ENCODE measurements around the gene MACROD2.
"Not testable (repeated sequence)": the region's sequence is repeated elsewhere in the genome, so short reads cannot be mapped to it uniquely, and the experiment has no call there.

The MACROD2 gene

DNA sequence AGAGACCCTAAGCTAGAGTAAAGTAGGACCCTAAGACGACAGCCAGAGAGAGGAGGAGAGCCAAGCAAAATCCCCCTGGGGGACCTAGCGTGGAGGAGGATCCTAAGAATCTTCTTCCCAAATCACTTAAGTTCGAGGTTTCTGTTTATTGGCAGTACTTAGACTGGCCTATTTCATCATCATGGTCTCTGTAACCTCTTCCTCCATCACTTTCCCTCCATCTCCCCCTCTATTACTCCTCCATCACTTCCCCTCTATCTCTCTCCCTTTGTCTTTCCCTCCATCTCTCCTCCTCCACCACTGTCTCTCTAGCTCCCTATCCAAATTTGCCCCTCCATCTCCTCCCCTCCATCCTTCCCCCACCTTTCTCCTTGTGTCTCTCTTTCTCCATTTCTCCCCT is 1175.7 kb downstream of the MACROD2 start:
- in situ Hi-C loops (cut with HindIII; ENCODE audit: low pct_ligation_motif_present, low pct_unique_long_range_greater_than_20kb, low sequenced_read_pairs): no loop called here

GRCh38 chr20:15176929-15177328 is 1181.6 kb downstream of the MACROD2 start:
- in situ Hi-C loops (cut with HindIII; ENCODE audit: low pct_ligation_motif_present, low pct_unique_long_range_greater_than_20kb, low sequenced_read_pairs): no loop called here
- no peak for DNase-seq

More for the DNA sequence above, 1175.7 kb downstream of the MACROD2 start:
- no peak for DNase-seq

DNA sequence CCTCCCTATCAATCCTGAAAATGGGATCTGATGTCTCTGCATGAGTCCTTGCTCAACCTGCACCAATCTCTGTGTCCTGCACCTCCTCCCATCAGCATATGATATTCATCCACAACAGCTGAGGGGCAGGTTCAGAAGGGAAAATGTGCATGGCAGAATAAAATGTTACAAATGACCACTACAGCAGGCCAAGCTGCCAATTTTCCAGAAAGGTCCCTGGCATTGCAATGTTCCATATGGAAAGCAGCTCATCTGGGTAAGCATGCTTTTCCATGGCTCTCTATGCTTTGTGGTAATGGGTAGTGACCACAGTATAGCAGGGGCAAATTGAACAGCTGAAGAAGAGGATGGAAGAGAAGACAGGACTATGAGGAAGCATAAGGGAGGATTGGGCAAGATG is 1183.3 kb downstream of the MACROD2 start:
- in situ Hi-C loops (cut with HindIII; ENCODE audit: low pct_ligation_motif_present, low pct_unique_long_range_greater_than_20kb, low sequenced_read_pairs): no loop called here
- no peak for DNase-seq

GRCh38 chr20:15179381-15179780 is 1184.1 kb downstream of the MACROD2 start:
- DNase-seq: no peak
- in situ Hi-C loops (cut with HindIII; ENCODE audit: low pct_ligation_motif_present, low pct_unique_long_range_greater_than_20kb, low sequenced_read_pairs): no loop called here

DNA sequence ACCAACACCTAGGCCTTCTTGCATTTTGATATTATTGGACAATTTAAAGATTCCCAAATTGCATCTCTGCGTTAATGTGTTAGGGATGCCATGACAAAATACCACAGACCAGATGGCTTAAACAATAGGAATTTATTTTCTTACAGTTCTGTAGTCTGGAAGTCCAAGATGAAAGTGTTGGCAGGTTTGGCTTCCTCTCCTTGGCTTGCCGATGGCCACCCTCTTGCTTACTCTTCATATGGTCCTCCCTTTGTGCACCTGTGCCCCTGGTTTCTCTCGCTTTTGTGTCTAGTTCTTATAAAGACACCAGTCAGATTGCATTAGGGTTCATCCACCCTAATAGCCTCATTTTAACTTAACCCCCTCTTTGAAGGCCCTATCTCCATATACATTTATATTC is 1184.5 kb downstream of the MACROD2 start:
- no peak for DNase-seq
- in situ Hi-C loops (cut with HindIII; ENCODE audit: low pct_ligation_motif_present, low pct_unique_long_range_greater_than_20kb, low sequenced_read_pairs): no loop called here

DNA sequence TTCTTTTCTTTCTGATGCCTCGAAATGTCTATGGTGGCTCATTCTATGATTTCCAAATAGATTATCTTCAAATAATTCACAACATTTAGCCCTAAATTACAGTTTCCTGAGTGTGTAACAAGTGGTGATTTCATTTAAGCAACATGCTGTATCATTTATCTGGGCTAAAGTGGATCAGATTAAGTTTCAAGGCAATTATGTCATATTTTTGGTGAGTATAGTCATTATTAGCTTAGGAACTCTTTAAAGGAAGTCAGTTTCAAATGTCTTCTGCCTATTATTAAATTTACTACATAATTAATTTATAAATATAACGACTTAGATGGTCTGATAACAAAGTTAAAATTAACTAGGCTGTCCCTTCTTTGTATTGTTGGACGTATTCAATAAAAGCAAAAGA is 1190.0 kb downstream of the MACROD2 start:
- DNase-seq: no peak
- in situ Hi-C loops (cut with HindIII; ENCODE audit: low pct_ligation_motif_present, low pct_unique_long_range_greater_than_20kb, low sequenced_read_pairs): no loop called here

DNA sequence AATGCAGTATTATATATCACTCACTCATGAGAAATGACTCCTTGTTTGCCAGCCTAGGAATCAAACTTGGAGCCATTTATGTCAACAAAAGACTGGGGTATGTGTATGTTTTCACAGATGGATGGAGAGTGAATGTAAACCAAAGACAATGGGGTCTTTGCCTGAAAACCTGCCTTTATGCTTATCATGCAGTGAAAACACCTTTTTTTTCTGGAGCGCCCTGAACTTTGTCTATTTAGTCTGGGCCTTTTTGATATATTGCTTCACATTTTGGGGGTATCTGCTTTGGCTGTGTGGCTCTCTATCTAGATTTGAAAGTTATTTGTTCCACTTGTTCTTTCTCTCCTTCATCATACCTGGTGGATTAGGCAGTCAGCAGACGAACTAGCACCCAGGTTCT is 1190.6 kb downstream of the MACROD2 start:
- DNase-seq: no peak
- in situ Hi-C loops (cut with HindIII; ENCODE audit: low pct_ligation_motif_present, low pct_unique_long_range_greater_than_20kb, low sequenced_read_pairs): no loop called here

DNA sequence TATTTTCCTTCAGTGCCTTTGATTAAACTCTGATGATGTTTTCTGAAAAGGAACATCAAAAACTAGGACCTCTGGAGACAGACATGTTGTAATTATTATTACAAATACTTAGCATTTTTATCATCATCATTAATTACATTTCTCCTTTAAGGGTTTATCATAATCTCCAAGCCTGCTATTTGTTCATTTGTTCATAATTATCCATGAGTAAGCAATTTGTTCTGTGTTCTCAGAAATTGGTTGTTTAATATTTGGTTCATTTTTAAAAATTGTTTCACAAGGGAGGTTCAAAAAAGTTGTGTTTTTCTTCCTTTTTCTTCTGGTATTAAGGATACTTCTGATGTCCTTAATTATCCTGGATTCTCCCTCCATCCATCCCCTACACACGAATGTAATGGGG is 1192.3 kb downstream of the MACROD2 start:
- in situ Hi-C loops (cut with HindIII; ENCODE audit: low pct_ligation_motif_present, low pct_unique_long_range_greater_than_20kb, low sequenced_read_pairs): no loop called here
- no peak for DNase-seq

DNA sequence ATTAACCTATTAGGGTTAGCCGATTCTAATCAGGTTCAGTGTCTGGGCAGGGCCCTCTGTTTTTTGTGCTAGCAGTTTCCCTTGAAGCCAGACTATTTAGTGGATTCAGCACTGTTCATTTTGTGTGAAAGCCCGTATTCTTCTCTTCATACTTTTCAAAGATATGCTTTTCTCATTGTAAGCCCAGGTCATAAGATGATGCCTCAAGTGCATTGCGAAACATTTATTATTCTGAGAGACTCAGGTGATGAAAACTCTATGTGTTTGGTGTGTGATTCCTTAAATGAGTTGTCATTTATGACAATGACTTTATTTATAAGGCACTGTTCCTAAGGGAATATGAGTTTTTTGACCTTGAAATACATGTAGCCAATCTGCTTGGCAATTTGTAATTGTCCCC is 1193.1 kb downstream of the MACROD2 start:
- DNase-seq: no peak
- in situ Hi-C loops (cut with HindIII; ENCODE audit: low pct_ligation_motif_present, low pct_unique_long_range_greater_than_20kb, low sequenced_read_pairs): no loop called here

DNA sequence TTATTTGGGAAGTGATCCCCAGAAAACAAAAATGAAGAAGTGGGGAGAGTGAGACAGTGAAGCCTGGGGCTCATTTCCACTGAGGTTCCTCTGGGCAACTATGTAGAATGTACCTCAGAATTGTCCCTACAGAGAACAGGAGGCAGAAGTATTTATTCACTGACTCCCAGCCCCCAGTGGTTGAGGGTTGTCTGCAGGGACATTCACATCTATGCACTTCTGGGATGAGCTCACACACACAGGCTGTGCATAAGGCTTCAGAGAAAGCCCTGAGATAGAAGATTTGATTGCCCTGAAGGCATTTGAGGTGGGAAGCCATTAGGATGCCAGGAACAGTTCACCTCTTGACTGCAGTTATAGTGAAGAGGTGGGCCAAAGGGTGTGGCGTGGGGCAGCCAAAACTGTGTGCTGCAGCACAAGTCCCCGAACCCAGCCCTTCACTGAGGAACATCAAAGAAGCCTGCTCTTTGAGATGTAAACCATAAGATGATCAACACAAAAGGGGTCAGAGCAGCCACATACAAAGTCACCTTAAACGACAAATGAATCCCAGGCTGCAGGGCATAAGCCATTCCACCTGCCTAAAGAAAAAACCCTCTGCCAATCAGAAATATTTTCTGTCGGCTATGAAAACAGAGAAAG is 1195.9 kb downstream of the MACROD2 start:
- DNase-seq: no peak
- in situ Hi-C loops (cut with HindIII; ENCODE audit: low pct_ligation_motif_present, low pct_unique_long_range_greater_than_20kb, low sequenced_read_pairs): no loop called here

DNA sequence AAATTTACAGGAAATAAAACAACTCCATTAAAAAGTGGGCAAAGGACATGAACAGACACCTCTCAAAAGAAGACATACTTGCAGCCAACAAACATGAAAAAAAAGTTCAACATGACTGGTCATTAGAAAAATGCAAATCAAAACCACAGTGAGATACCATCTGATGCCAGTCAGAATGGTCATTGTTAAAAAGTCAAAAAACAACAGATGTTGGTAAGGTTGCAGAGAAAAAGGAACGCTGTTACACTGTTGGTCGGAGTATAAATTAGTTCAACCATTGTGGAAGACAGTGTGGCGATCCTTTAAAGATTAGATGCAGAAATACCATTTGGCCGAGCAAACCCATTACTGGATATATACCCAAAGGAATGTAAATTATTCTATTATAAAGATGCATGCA is 1200.1 kb downstream of the MACROD2 start:
- DNase-seq: no peak
- in situ Hi-C loops (cut with HindIII; ENCODE audit: low pct_ligation_motif_present, low pct_unique_long_range_greater_than_20kb, low sequenced_read_pairs): no loop called here

DNA sequence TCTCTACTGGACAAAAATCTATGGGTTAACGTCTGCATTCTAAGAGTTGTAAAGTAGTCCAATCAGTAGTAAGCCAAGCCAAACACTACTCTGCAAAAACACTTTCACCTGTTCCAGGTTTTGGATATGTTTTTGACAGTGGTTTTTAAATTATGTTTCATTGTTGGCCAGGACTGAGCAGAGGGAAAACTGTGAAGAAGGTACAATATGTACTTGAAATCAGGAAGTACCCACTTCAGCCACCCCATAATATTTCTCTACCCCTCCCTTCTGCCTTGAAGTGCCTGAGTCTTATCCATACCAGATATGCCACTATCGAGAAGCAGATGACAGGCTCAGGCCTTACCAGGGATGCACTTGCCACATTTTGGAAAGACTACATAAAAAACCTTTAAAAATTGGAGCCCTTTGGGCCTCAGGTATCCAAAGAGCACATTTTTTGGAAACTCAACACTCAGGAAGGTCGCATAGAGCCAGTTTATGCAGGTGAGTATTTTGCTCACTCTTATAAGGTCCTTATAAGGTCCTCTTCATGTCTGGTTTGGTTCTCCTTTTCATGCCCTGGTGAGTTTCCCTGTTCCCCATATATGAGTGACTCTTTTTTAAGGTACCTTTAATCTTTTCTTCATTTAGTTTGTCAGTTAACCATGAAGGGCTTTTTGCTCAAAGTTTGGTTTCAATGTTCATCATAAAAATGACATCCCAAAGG is 1201.4 kb downstream of the MACROD2 start:
- in situ Hi-C loops (cut with HindIII; ENCODE audit: low pct_ligation_motif_present, low pct_unique_long_range_greater_than_20kb, low sequenced_read_pairs): no loop called here

DNA sequence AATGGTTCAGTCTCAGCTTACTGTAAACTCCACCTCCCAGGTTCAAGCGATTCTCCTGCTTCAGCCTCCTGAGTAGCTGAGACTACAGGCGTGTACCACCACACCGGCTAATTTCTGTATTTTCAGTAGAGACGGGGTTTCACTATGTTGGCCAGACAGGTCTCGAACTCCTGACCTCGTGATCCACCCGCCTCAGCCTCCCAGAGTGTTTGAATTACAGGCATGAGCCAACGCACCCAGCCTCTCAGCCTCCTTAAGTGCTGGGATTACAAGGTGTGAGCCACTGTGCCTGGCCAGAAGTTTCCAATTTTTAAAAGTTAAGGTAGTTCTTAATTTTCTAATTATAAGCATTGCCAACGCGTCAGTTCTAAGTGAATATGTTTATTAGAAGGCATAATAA is 1202.7 kb downstream of the MACROD2 start:
- in situ Hi-C loops (cut with HindIII; ENCODE audit: low pct_ligation_motif_present, low pct_unique_long_range_greater_than_20kb, low sequenced_read_pairs); DNase-seq: not testable (repeated sequence)

More for the DNA sequence above, 1201.4 kb downstream of the MACROD2 start:
- DNase-seq: no peak

GRCh38 chr20:15199698-15200097 is 1204.4 kb downstream of the MACROD2 start:
- no peak for DNase-seq
- in situ Hi-C loops (cut with HindIII; ENCODE audit: low pct_ligation_motif_present, low pct_unique_long_range_greater_than_20kb, low sequenced_read_pairs): no loop called here

DNA sequence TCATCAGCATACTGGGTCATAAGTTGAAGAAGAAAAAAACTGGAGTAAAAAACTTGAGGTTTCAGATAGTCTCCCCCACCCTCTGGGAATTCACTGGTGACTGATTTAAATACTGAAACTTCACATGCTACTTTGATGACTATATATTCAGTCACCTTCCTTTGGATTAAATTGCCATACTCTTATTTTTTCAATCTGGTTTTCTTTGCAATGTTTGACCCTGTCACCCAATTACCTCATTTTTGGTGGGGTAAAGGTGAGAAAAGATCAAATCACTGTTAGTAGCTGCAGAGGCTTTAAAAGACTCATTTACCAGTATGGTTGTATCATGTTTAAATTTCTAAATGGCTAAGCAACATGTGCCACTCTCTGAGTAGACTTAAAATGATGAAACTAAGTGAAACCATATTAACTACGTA is 1204.8 kb downstream of the MACROD2 start:
- in situ Hi-C loops (cut with HindIII; ENCODE audit: low pct_ligation_motif_present, low pct_unique_long_range_greater_than_20kb, low sequenced_read_pairs): no loop called here
- DNase-seq: no peak

DNA sequence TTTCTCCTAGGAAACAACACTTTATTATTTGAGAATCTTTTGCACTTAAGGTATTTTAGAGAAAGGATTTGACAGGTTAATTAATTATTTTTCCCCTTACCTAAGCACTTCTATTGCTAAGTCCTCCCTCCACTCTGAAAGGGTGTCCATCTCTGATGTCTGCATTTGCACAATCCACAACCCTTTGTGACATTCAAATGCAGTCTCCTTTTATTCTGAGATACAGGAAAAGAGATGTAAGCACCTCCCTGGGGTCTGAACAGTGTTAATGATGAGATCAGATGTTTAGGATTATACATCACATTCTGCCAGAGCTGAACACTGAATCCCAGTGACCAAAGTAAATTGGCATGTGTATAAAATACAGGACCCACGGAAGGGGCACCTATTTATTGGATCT is 1206.3 kb downstream of the MACROD2 start:
- in situ Hi-C loops (cut with HindIII; ENCODE audit: low pct_ligation_motif_present, low pct_unique_long_range_greater_than_20kb, low sequenced_read_pairs): no loop called here
- DNase-seq: no peak

- DNase-seq: no peak
- in situ Hi-C loops (cut with HindIII; ENCODE audit: low pct_ligation_motif_present, low pct_unique_long_range_greater_than_20kb, low sequenced_read_pairs): no loop called here
Measured at GRCh38 chr20:15204234-15204633, 1208.9 kb downstream of the MACROD2 start.

- DNase-seq: no peak
- in situ Hi-C loops (cut with HindIII; ENCODE audit: low pct_ligation_motif_present, low pct_unique_long_range_greater_than_20kb, low sequenced_read_pairs): no loop called here
Measured at GRCh38 chr20:15205028-15205427, 1209.7 kb downstream of the MACROD2 start.

DNA sequence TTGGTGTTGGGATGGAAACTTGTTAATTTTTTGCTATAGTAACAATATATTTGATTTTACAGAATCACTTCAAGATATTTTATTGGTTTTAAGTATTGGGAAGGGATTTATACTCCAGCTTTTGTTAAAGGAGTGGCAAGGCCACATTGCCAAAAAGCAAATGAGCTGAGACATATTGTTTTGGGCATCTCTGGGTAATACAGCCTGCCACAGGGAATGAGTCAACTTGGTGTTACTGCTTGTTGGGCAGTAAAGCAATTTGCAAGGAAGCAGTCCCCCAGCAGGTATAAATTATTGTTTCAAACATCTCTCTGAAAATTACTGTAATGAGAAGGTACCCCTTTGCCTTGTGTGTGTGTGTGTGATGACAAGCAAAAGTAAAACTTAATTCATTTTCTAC is 1210.4 kb downstream of the MACROD2 start:
- in situ Hi-C loops (cut with HindIII; ENCODE audit: low pct_ligation_motif_present, low pct_unique_long_range_greater_than_20kb, low sequenced_read_pairs): no loop called here
- no peak for DNase-seq

DNA sequence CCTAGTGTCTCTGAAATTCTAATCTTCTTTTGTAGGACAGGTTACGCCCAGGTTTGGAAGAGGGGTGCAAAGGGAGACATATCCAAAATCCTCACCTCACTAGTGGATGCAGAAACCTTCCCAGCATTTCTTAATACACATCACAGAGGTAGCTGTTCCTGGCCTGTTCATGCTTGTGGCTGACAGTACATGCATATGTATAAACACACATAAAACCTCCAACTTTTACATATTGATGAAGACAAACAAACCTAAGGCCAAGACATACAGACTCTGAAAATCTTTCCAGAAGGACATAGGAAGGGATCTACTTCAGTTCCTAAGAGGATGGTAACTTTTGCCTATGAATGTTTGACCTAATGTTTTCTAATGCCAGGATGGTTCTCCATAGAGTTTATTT is 1214.2 kb downstream of the MACROD2 start:
- in situ Hi-C loops (cut with HindIII; ENCODE audit: low pct_ligation_motif_present, low pct_unique_long_range_greater_than_20kb, low sequenced_read_pairs): no loop called here
- DNase-seq: no peak

All from ACHN (cell line).